ENCODE results near the gene ST14. TPM values are rescaled to one million over a fixed set of nuclear protein-coding genes. Genes with fewer than 3 reads are reported as not detected.

Gene ST14
- total and polyA plus RNA-seq, 2 donors (not counting 1 experiment from before 2014, with no cell fraction given), result 36.2 to 52.2 TPM

- peaks cover 4% of the 10 kb centered on the region for H3K27me3 Mint-ChIP-seq
- Histone ChIP-seq H4K20me1 (ENCODE audit: control insufficient read depth, insufficient read depth, low read length, poor library complexity, severe bottlenecking) (no peaks in the 10 kb centered on the region), H3K9ac (ENCODE audit: low read length) (no peak overlapping the region), H3K27me3 (replicated peaks in 1 of 4; ENCODE audit: control extremely low read depth in 1 of 4, control insufficient read depth in 3 of 4, insufficient read depth in 4 of 4, low read length in 3 of 4) (no peaks in the 10 kb centered on the region), H3K4me3 (ENCODE audit: control extremely low read depth in 1 of 5, extremely low read depth in 1 of 5, insufficient read depth in 1 of 5, low read depth in 2 of 5, low read length in 4 of 5) (no peak overlapping the region), H3K27ac (ENCODE audit: low read length in 2 of 2) (no peak overlapping the region), H3K36me3 (replicated peaks in 1 of 2; ENCODE audit: control extremely low read depth in 1 of 2, control insufficient read depth in 1 of 2, extremely low read depth in 1 of 2, insufficient read depth in 2 of 2, low read length in 1 of 2) (no peaks in the 10 kb centered on the region), H3K4me2 (replicated peaks; ENCODE audit: low read depth, low read length, poor library complexity, severe bottlenecking) (no peak overlapping the region), H3K79me2 (ENCODE audit: control insufficient read depth, insufficient read depth, low read length) (no peaks in the 10 kb centered on the region), H3K9me3 (ENCODE audit: control extremely low read depth in 1 of 3, control insufficient read depth in 2 of 3, insufficient read depth in 1 of 3, low read length in 2 of 3) (no peaks in the 10 kb centered on the region), H2AFZ (ENCODE audit: insufficient read depth, low read depth, low read length, poor library complexity, severe bottlenecking) (no peak overlapping the region), H3K4me1 (ENCODE audit: control insufficient read depth in 2 of 2, insufficient read depth in 2 of 2, low read length in 2 of 2) (no peaks in the 10 kb centered on the region)
- 100% methylated on average over 1 of the region's 8 CpGs for WGBS (ENCODE audit: insufficient coverage)
- no peaks in the 10 kb centered on the region for H3K9me3 Mint-ChIP-seq (ENCODE audit: insufficient read depth)
- H3K27ac Mint-ChIP-seq, result no peak overlapping the region
- POLR2A ChIA-PET, result no interaction called here
- intact Hi-C loops (cut with micrococcal nuclease), result no loop called here
- no peak for DNase-seq
- H3K4me1 Mint-ChIP-seq, result no peaks in the 10 kb centered on the region
- no peak overlapping the region for H3K4me3 Mint-ChIP-seq
- no peak for TF ChIP-seq CTCF (IDR thresholded peaks at IDR 0.05)
- no peak for TF ChIP-seq EZH2 (IDR thresholded peaks at IDR 0.05; ENCODE audit: borderline replicate concordance, insufficient read depth, low read depth, low read length, poor library complexity, severe bottlenecking)
- ATAC-seq (ENCODE audit: low read depth), result no peak
- CTCF ChIA-PET, result no interaction called here
Observed at GRCh38 chr11:130219148-130219547, 59.6 kb downstream of the ST14 start.

- CTCF ChIA-PET, result no interaction called here
Observed at GRCh38 chr11:130220311-130221035, 60.9 kb downstream of the ST14 start.

More at GRCh38 chr11:130220311-130221035, 60.9 kb downstream of the ST14 start:
- no peaks in the 10 kb centered on the region for H3K4me1 Mint-ChIP-seq
- POLR2A ChIA-PET, result no interaction called here
- no peak overlapping the region for H2AFZ ChIP-seq (ENCODE audit: insufficient read depth, low read depth, low read length, poor library complexity, severe bottlenecking)
- H3K79me2 ChIP-seq (ENCODE audit: control insufficient read depth, insufficient read depth, low read length), result no peaks in the 10 kb centered on the region
- ATAC-seq (ENCODE audit: low read depth) (no peak), DNase-seq (no peak)
- no peak overlapping the region for H3K4me2 ChIP-seq (replicated peaks; ENCODE audit: low read depth, low read length, poor library complexity, severe bottlenecking)
- no peaks in the 10 kb centered on the region for H3K9me3 Mint-ChIP-seq (ENCODE audit: insufficient read depth)
- intact Hi-C loops (cut with micrococcal nuclease), result no loop called here
- 83% methylated on average over 16 of the region's 19 CpGs for WGBS (ENCODE audit: insufficient coverage)
- no peak overlapping the region for H3K4me3 ChIP-seq (ENCODE audit: control extremely low read depth in 1 of 5, extremely low read depth in 1 of 5, insufficient read depth in 1 of 5, low read depth in 2 of 5, low read length in 4 of 5)
- no peaks in the 10 kb centered on the region for H3K4me1 ChIP-seq (ENCODE audit: control insufficient read depth in 2 of 2, insufficient read depth in 2 of 2, low read length in 2 of 2)
- no peaks in the 10 kb centered on the region for H4K20me1 ChIP-seq (ENCODE audit: control insufficient read depth, insufficient read depth, low read length, poor library complexity, severe bottlenecking)
- no peaks in the 10 kb centered on the region for H3K9me3 ChIP-seq (ENCODE audit: control extremely low read depth in 1 of 3, control insufficient read depth in 2 of 3, insufficient read depth in 1 of 3, low read length in 2 of 3)
- peaks cover 4% of the 10 kb centered on the region for H3K27me3 Mint-ChIP-seq
- H3K27me3 ChIP-seq (replicated peaks in 1 of 4; ENCODE audit: control extremely low read depth in 1 of 4, control insufficient read depth in 3 of 4, insufficient read depth in 4 of 4, low read length in 3 of 4), result no peaks in the 10 kb centered on the region
- no peak overlapping the region for H3K4me3 Mint-ChIP-seq
- H3K27ac Mint-ChIP-seq, result no peak overlapping the region
- H3K27ac ChIP-seq (ENCODE audit: low read length in 2 of 2), result no peak overlapping the region
- no peaks in the 10 kb centered on the region for H3K36me3 ChIP-seq (replicated peaks in 1 of 2; ENCODE audit: control extremely low read depth in 1 of 2, control insufficient read depth in 1 of 2, extremely low read depth in 1 of 2, insufficient read depth in 2 of 2, low read length in 1 of 2)
- no peak overlapping the region for H3K9ac ChIP-seq (ENCODE audit: low read length)
- TF ChIP-seq CTCF (IDR thresholded peaks at IDR 0.05), result no peak
- no peak for TF ChIP-seq EZH2 (IDR thresholded peaks at IDR 0.05; ENCODE audit: borderline replicate concordance, insufficient read depth, low read depth, low read length, poor library complexity, severe bottlenecking)
